Omental fat pad (tissue), 4 donors: ENCODE measurements around the gene RAB20. TPM values are rescaled to one million over a fixed set of nuclear protein-coding genes. Genes with fewer than 3 reads are reported as not detected.

Experiments
- ATAC-seq: fragments of 150-250 bp; one replicate; pipeline ENCODE4 v1.9.1; 2016; ENCODE audit warnings: mild to moderate bottlenecking, moderate library complexity; ENCODE audit not compliant: low FRiP score
- DNase-seq: peaks from one replicate; pipeline ENCODE4 v3.0.0-alpha.2; 2019; ENCODE audit warnings: low spot score
- total RNA-seq, 4 donors: library from RNA; depleted of rRNA; stranded (reverse); fragments of >200 nt; gene quantifications; one replicate each; pipeline ENCODE4 v1.1.0, GENCODE V29; 2016
- TF ChIP-seq, protein P1 (sequence below), 3 donors: fragments of 450-650 bp; IDR thresholded peaks; one replicate each; pipeline ENCODE4 v1.5.1; 2016 to 2017; ENCODE audit warnings: antibody characterized with exemption in 3 of 3, mild to moderate bottlenecking in 3 of 3, moderate library complexity in 2 of 3

RAB20 gene
- total RNA-seq, 4 donors from 2014 or later: 34.7 to 67.9 (median 49.4) TPM

DNA sequence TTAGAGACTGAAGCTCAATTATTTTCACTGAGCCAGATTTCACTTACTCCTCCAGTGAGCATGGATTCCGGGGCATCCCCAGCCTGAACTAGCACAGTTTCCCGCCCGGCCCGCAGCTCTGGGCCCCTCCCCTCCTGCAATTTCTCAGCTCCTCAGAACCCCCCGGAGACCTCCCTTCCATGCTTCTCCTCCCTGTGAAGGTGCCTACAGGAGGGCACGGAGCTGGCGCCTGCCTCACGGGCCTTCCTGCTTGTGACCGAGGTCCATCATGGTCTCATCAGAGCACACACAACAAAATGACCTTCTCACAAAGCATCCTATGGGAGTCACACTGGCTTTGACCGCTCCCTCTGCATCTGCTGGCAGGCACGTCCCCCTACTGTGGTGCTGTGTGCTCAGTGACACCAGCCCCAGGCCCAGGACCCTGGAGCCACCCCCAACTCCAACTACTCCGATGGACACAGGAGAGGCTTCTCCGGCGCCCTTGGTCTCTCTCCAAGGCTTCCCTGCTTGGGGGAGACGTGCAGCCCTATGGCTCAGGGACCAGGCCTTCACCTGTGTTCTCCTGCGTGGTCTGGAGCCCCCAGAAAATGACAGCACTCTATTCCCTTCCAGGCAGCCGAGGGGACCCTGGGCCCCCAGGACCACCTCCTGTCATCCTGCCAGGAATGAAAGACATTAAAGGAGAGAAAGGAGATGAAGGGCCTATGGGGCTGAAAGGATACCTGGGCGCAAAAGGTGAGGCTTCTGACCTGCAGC is 77.1 kb downstream of the RAB20 start:
- TF ChIP-seq, protein P1, sequence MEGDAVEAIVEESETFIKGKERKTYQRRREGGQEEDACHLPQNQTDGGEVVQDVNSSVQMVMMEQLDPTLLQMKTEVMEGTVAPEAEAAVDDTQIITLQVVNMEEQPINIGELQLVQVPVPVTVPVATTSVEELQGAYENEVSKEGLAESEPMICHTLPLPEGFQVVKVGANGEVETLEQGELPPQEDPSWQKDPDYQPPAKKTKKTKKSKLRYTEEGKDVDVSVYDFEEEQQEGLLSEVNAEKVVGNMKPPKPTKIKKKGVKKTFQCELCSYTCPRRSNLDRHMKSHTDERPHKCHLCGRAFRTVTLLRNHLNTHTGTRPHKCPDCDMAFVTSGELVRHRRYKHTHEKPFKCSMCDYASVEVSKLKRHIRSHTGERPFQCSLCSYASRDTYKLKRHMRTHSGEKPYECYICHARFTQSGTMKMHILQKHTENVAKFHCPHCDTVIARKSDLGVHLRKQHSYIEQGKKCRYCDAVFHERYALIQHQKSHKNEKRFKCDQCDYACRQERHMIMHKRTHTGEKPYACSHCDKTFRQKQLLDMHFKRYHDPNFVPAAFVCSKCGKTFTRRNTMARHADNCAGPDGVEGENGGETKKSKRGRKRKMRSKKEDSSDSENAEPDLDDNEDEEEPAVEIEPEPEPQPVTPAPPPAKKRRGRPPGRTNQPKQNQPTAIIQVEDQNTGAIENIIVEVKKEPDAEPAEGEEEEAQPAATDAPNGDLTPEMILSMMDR (IDR thresholded peaks at IDR 0.05): no peak
- no peak for DNase-seq
- ATAC-seq: no peak

DNA sequence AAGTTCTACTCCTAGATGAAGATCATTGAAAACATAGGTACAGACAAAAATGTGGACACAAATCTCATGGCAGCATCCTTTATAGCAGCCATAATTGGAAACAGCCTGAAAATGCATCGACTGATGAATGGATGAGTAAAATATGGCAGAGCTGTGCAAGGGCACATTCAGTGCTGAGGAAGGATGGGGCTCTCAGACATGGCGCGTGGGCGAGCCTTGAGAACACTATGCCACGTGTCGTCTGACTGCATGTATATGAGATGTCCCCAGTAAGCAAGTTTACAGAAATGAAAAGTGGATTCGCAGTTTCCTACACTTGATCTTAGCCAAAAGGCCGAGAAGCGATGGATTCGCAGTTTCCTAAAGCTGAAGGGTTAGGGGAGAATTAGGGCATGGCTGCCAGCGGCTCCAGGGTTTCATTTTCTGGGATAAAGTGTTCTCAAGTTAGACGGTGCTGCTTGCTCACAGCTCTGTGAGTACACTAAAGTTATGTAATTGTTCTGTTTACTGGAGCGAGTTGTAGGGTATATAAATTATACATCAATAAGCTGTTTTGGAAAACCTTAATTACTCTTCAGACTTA is 78.0 kb downstream of the RAB20 start:
- ATAC-seq: no peak
- TF ChIP-seq, protein P1 (IDR thresholded peaks at IDR 0.05): no peak
- DNase-seq: no peak

DNA sequence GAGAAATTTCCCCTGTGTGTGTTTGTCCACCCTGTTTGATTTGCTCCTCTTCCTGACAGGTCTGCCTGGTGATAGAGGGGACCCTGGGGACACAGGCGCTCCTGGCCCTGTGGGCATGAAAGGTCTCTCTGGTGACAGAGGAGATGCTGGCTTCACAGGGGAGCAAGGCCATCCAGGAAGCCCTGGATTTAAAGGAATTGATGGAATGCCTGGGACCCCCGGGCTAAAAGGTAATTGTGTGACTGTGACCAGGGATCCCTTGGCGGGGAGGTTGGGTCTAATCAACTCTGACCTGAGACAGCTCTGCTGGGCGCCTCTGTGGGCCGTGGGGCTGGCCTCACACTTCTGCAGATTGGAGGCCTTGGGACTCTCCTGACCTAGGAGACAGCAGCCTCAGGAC is 81.4 kb downstream of the RAB20 start:
- no peak for ATAC-seq
- TF ChIP-seq, protein P1 (IDR thresholded peaks at IDR 0.05): no peak
- no peak for DNase-seq

DNA sequence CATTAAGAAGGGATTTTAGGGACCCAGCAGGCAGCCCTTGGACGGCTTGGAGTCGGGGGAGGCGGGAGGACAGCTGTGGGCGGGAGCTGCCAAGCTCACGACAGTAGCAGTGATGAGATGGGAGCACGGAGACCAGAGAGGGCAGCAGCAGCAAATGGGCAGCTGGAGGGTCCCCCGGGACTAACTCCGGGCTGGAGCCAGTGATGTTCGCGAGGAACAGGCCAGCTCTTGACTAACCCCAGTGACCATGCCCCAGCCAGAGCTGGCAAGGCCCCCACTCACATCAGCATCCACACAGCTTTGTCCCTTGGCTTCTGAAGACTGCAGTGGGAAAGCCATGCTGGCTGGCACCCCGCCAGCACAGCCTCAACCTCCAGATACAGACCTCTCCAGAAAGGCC is 81.9 kb downstream of the RAB20 start:
- ATAC-seq (peak; percentile 35), DNase-seq (no peak)
- TF ChIP-seq, protein P1 (IDR thresholded peaks at IDR 0.05): no peak

DNA sequence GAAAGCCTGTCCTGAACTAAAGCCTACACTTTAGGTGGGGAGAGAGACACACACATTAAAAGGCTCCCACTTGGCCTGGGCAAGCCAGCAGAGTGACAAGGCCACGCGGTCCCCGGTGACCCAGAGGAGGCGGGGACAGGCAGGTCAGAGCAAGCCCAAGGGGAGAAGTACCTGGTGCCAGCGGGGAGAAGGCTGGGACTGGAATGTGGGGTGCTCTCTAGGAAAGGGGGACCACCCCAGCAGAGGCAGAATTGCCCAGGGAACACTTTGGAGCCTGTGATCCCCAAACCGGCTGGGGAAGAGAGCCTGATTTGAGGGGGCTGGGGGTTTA is 82.3 kb downstream of the RAB20 start:
- TF ChIP-seq, protein P1 (IDR thresholded peaks at IDR 0.05): no peak
- no peak for ATAC-seq
- DNase-seq: no peak

DNA sequence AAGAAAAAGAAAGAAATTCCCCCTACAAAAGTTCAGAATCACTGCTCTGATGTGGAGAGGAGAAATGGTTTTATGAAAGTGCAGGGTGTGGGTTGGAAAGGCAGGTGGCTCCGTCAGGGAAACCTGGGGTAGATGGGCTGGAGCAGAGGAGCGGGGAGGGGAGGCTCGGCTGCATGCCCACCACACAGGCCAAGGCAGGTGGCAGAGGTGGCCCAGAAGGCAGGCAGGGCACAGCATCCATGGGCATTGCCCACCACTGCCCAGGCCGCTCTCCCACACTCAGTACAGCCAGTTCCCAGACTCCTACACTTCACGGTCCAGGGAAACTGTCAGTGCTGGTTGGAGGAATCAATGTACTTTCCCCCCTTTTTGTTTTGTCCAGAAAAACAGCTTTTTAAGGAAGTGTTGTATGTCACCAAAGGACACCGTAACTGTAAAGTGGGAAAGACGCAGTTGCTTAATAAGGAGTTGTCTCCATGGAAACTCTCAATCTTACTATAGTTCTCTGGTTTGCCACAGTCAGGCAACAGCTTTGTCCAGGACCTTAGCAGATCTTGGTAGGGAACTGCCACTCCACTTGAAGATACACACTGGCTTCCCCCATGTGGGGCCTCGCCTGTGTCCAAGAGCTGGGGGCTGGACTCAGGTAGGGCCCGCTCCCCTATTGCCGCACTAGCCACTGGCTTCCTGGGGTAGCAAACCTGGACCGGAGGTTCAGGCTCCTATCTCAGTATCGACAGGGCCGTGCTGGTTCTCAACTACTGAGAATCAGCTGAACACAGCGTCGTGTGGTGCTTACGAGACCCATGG is 82.9 kb downstream of the RAB20 start:
- no peak for ATAC-seq
- no peak for DNase-seq
- TF ChIP-seq, protein P1 (IDR thresholded peaks at IDR 0.05): no peak
